Measurements from ENCODE around the gene GAS6.

- TF ChIP-seq CTCF (IDR thresholded peaks at IDR 0.05) (no peak), POLR2A (IDR thresholded peaks at IDR 0.05) (no peak)
These were observed 39.3 kb upstream of the GAS6 start for GRCh38 chr13:113902986-113903775.
